MM.1S (cell line): ENCODE data around the gene RYR2.

Experiments used
- EZH2 ChIP-seq: fragments of 300-600 bp; sonication (generic); optimal IDR thresholded peaks from 2 replicates; pipeline ENCODE3; 2017; ENCODE audit warnings: low read depth, mild to moderate bottlenecking, antibody characterized with exemption, low read length, mixed read lengths
- EZH2phosphoT487 ChIP-seq: fragments of 300-600 bp; sonication (generic); IDR thresholded peaks from 2 replicates; pipeline ENCODE4 v1.6.1; 2018; ENCODE audit warnings: antibody characterized with exemption, low read length
- TF ChIP-seq, protein P1 (sequence below): fragments of 300-600 bp; sonication (generic); IDR thresholded peaks from 2 replicates; pipeline ENCODE4 v1.5.1; 2016; ENCODE audit warnings: antibody characterized with exemption, low read length, mixed read lengths

DNA sequence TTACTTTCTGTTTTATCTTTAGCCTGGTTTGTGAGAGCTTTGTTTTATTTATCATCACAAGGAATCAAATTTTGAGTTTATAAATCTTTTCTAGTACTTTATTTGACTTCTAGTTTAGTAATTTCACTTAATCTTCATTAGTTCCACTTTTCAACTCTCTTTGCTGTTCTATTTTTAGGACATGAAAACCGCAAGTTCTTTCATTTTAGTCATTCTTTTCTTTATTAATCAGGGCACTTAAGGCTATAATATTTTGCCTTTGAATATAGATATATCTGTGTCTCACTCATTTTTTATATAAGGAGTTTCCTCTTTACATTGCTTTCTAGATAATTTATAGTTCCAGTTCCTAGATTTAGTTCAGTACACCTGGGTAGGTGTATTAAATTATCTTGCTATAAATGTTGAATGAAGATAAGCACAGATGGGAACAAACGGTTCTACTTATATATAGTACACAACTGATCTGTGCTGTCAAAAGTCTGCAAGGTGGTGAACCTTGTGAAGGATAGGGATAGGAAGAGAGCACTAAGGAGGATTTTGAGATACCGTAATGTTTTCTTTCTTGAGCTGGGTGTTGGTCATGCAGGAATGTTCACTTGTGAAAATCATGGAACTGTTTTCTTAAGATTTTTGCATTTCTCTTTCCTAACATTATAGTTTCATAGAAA, 402.3 kb downstream of the RYR2 start:
- TF ChIP-seq, protein P1, sequence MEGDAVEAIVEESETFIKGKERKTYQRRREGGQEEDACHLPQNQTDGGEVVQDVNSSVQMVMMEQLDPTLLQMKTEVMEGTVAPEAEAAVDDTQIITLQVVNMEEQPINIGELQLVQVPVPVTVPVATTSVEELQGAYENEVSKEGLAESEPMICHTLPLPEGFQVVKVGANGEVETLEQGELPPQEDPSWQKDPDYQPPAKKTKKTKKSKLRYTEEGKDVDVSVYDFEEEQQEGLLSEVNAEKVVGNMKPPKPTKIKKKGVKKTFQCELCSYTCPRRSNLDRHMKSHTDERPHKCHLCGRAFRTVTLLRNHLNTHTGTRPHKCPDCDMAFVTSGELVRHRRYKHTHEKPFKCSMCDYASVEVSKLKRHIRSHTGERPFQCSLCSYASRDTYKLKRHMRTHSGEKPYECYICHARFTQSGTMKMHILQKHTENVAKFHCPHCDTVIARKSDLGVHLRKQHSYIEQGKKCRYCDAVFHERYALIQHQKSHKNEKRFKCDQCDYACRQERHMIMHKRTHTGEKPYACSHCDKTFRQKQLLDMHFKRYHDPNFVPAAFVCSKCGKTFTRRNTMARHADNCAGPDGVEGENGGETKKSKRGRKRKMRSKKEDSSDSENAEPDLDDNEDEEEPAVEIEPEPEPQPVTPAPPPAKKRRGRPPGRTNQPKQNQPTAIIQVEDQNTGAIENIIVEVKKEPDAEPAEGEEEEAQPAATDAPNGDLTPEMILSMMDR: no peak
- TF ChIP-seq EZH2: no peak
- no peak for TF ChIP-seq EZH2phosphoT487
